GM12873 (cell line): Measurements from ENCODE around the gene SOX4.

Source experiments
- CTCF ChIP-seq: IDR thresholded peaks from 2 replicates; pipeline ENCODE4 v1.5.1; 2012; ENCODE audit warnings: low read depth, mild to moderate bottlenecking, moderate library complexity, low read length, control low read depth; ENCODE audit not compliant: insufficient read depth; ENCODE audit errors: missing control alignments

The SOX4 gene

GRCh38 chr6:21599051-21599696, 5.6 kb downstream of the SOX4 start:
- TF ChIP-seq CTCF: no peak

GRCh38 chr6:21601339-21601923, 7.9 kb downstream of the SOX4 start:
- TF ChIP-seq CTCF: no peak

GRCh38 chr6:21601932-21602390, 8.4 kb downstream of the SOX4 start:
- no peak for TF ChIP-seq CTCF

GRCh38 chr6:21603082-21603952, 9.8 kb downstream of the SOX4 start:
- no peak for TF ChIP-seq CTCF

- TF ChIP-seq CTCF: no peak
These were observed 10.5 kb downstream of the SOX4 start for GRCh38 chr6:21604081-21604480.

- TF ChIP-seq CTCF: no peak
These were observed 11.6 kb downstream of the SOX4 start for GRCh38 chr6:21605166-21605565.

- no peak for TF ChIP-seq CTCF
These were observed 15.1 kb downstream of the SOX4 start for GRCh38 chr6:21608601-21609000.
